Activated naive CD4-positive, alpha-beta T cell treated with anti-CD3 and anti-CD28 coated beads, Interleukin-2, amount 10 ng/mL, durations not matched to agents 5 hours and 36 hours (primary cell): ENCODE data around the gene UBAP2L. TPM values are rescaled to one million over a fixed set of nuclear protein-coding genes. Genes with fewer than 3 reads are reported as not detected.

ENCODE experiments used
- microRNA-seq: library from miRNA; unstranded; fragments of <30 nt; microRNA quantifications from one replicate; pipeline ENCODE4 v1.2.0, GENCODE V29; 2022; ENCODE audit warnings: borderline microRNAs expressed, borderline replicate concordance
- total RNA-seq, 2 experiments: library from RNA; stranded (reverse); gene quantifications; one replicate each; pipeline ENCODE4 v1.2.3, GENCODE V29; 2021

The UBAP2L gene
- 100 to 1,000 TPM; 180 to 183 TPM for total RNA-seq

GRCh38 chr1:154220071-154220969, at the start of gene UBAP2L:
TSS of gene UBAP2L (plus strand) at chr1:154220955. CDS start at chr1:154225124, 4,169 bp downstream.

GRCh38 chr1:154191990-154192461, 28.7 kb upstream of the UBAP2L start, which contains the start of gene TPM3:
TSS of gene TPM3 (minus strand) at chr1:154192100. CDS start at chr1:154192018, 82 bp downstream.

GRCh38 chr1:154206196-154206595, 14.6 kb upstream of the UBAP2L start, which contains the start of gene CFAP141:
TSS of gene CFAP141 (minus strand) at chr1:154206333. CDS start at chr1:154206307, 26 bp downstream.

GRCh38 chr1:154272217-154272998, 51.7 kb downstream of the UBAP2L start, which contains the start of gene HAX1:
TSS of gene HAX1 (plus strand) at chr1:154272629. CDS start at chr1:154272724, 95 bp downstream.

Small RNA genes within 50 kb of the gene (microRNA-seq; reads per million reads assigned to microRNA genes)
- gene MIR190B, result 6.3 reads per million, percentile 34 among the genes with 10 or more reads in this experiment

Other genes with a start within 250 kb of the UBAP2L start
- gene JTB, start 243.3 kb upstream of the UBAP2L start, total RNA-seq, result 100 to 1,000 TPM; 106 to 107 TPM
- 1 to 10 TPM; 1.3 TPM for gene RAB13, start 234.6 kb upstream of the UBAP2L start, total RNA-seq
- gene RPS27, start 230.2 kb upstream of the UBAP2L start, total RNA-seq, result 1,000 to 10,000 TPM; 3,937 to 4,301 TPM
- gene NUP210L, start 65.9 kb upstream of the UBAP2L start, total RNA-seq, result under 1 TPM; 0.08 to 0.10 TPM
- gene TPM3, start 28.9 kb upstream of the UBAP2L start, total RNA-seq, result 100 to 1,000 TPM; 686 to 725 TPM
- gene CFAP141, start 14.6 kb upstream of the UBAP2L start, total RNA-seq, result not detected
- gene HAX1, start 51.7 kb downstream of the UBAP2L start, total RNA-seq, result 10 to 100 TPM; 96.6 to 97.2 TPM
- not detected for gene AQP10, start 100.1 kb downstream of the UBAP2L start, total RNA-seq
- gene ATP8B2, start 104.6 kb downstream of the UBAP2L start, total RNA-seq, result 100 to 1,000 TPM; 146 to 156 TPM
- gene IL6R, start 184.4 kb downstream of the UBAP2L start, total RNA-seq, result 10 to 100 TPM; 10.9 to 11.6 TPM